Measurements from ENCODE around the gene C17orf50. TPM values are rescaled to one million over a fixed set of nuclear protein-coding genes. Genes with fewer than 3 reads are reported as not detected.

Gene C17orf50
- polyA plus RNA-seq, 2 of the 4 experiments (the other 2 are of a cell fraction): 0.19 to 0.22 TPM

- ATAC-seq (no peak), DNase-seq (ENCODE audit: low read depth in 1 of 2, low spot score in 1 of 2) (no peak), FAIRE-seq (no peak)
- Histone ChIP-seq H3K4me3 (peak overlapping the region; percentile 65), H3K27ac (peak overlapping the region; percentile 82 to 87), H3K4me1 (no peaks in the 10 kb centered on the region), H3K9me3 (no peaks in the 10 kb centered on the region), H3K4me2 (peak overlapping the region; percentile 81)
- POLR2A ChIA-PET: interaction anchor here (0.5 to 5.8 kb wide), 12 partner anchors 14 to 195 kb away, joined by 3 to 156 read pairs (median 6); partner anchors contain the start of genes MMP28 and TAF15
- WGBS (ENCODE audit: missing lambda C conversion rate): 31% methylated on average over 17 of the region's 17 CpGs
- CTCF ChIA-PET: interaction anchor here (0.5 to 43.9 kb wide), 73 partner anchors 8 to 1136 kb away, joined by 3 to 2039 read pairs (median 5); partner anchors contain the start of genes AP2B1, C17orf50, GAS2L2 and MMP28
- TF ChIP-seq ZC3H11A (IDR thresholded peaks at IDR 0.05) (peak; percentile 95), MAX (IDR thresholded peaks at IDR 0.05) (no peak), FOSL2 (IDR thresholded peaks at IDR 0.05) (no peak), FOSL2 (CRISPR knock-in tag; IDR thresholded peaks at IDR 0.05) (no peak)
Observed at GRCh38 chr17:35763767-35764122, 3.1 kb downstream of the C17orf50 start.

- H3K4me2 ChIP-seq: peak overlapping the region; percentile 81
- H3K27ac ChIP-seq: peak overlapping the region; percentile 82 to 87
- FAIRE-seq (no peak), ATAC-seq (peak; percentile 94 to 95), DNase-seq (ENCODE audit: low read depth in 1 of 2, low spot score in 1 of 2) (peak; percentile 96 to 98)
- 5% methylated on average over 64 of the region's 75 CpGs for WGBS (ENCODE audit: missing lambda C conversion rate)
- POLR2A ChIA-PET: interaction anchor here (0.5 to 5.8 kb wide), 11 partner anchors 14 to 195 kb away, joined by 3 to 156 read pairs (median 5); partner anchors contain the start of genes MMP28 and TAF15
- peak overlapping the region; percentile 65 for H3K4me3 ChIP-seq
- no peaks in the 10 kb centered on the region for H3K4me1 ChIP-seq
- no peaks in the 10 kb centered on the region for H3K9me3 ChIP-seq
- CTCF ChIA-PET: interaction anchor here (0.5 to 43.9 kb wide), 74 partner anchors 8 to 1136 kb away, joined by 3 to 2039 read pairs (median 5); partner anchors contain the start of genes AP2B1, C17orf50, GAS2L2 and MMP28
- TF ChIP-seq ATOH8 (CRISPR knock-in tag; IDR thresholded peaks at IDR 0.05; ENCODE audit: low read depth): peak; percentile 28; the same call in 1 of the 2 replicates
- TF ChIP-seq CBX8 (IDR thresholded peaks at IDR 0.05): no peak
- TF ChIP-seq HDAC2 (IDR thresholded peaks at IDR 0.05): no peak
- TF ChIP-seq RARB (CRISPR knock-in tag; IDR thresholded peaks at IDR 0.05): no peak
- 0 out of 2 replicates have a peak, but pooled peaks have one; percentile 12 for TF ChIP-seq PBX3 (IDR thresholded peaks at IDR 0.05)
- TF ChIP-seq NFE2L2 (conservative IDR thresholded peaks at IDR 0.05; ENCODE audit: low read length): no peak
- TF ChIP-seq ELK1 (IDR thresholded peaks at IDR 0.05; ENCODE audit: low read depth, low read length): no peak
- no peak for TF ChIP-seq CHD4 (IDR thresholded peaks at IDR 0.05; ENCODE audit: borderline replicate concordance)
- TF ChIP-seq ESRRA (IDR thresholded peaks at IDR 0.05; ENCODE audit: borderline replicate concordance, low read length): 0 out of 2 replicates have a peak, but pooled peaks have one; percentile 46
- 0 out of 2 replicates have a peak, but pooled peaks have one; percentile 22 for TF ChIP-seq GATA3 (IDR thresholded peaks at IDR 0.05; ENCODE audit: borderline replicate concordance)
- TF ChIP-seq HMGXB4 (CRISPR knock-in tag; IDR thresholded peaks at IDR 0.05; ENCODE audit: borderline replicate concordance): peak; percentile 90; the same call in 1 of the 2 replicates
- no peak; the same call in 1 of the 2 replicates for TF ChIP-seq TFCP2L1 (CRISPR knock-in tag; IDR thresholded peaks at IDR 0.05)
- peak; percentile 55; the same call in 1 of the 2 replicates for TF ChIP-seq MYC (IDR thresholded peaks at IDR 0.05; ENCODE audit: borderline replicate concordance, low read length)
- TF ChIP-seq FOXS1 (CRISPR knock-in tag; IDR thresholded peaks at IDR 0.05): no peak
- no peak for TF ChIP-seq MAFK (IDR thresholded peaks at IDR 0.05; ENCODE audit: partially characterized antibody)
- TF ChIP-seq HOXA7 (CRISPR knock-in tag; IDR thresholded peaks at IDR 0.05): no peak
- 0 out of 3 replicates have a peak, but pooled peaks have one; percentile 29 for TF ChIP-seq BCL3 (IDR thresholded peaks at IDR 0.05)
- TF ChIP-seq NPAS2 (CRISPR knock-in tag; IDR thresholded peaks at IDR 0.05; ENCODE audit: borderline replicate concordance): no peak
- TF ChIP-seq KDM1A (IDR thresholded peaks at IDR 0.05; ENCODE audit: low read depth): no peak
- TF ChIP-seq USF2 (IDR thresholded peaks at IDR 0.05): no peak
- peak; percentile 85 to 96 for TF ChIP-seq RAD21 (conservative IDR thresholded peaks at IDR 0.05 in 1 of 2, IDR thresholded peaks at IDR 0.05 in 1 of 2)
- no peak for TF ChIP-seq MAZ (IDR thresholded peaks at IDR 0.05; ENCODE audit: borderline replicate concordance, low read depth, low read length)
- no peak for TF ChIP-seq POLR2AphosphoS2 (conservative IDR thresholded peaks at IDR 0.05; ENCODE audit: low read length)
- TF ChIP-seq HOXB13 (CRISPR knock-in tag; IDR thresholded peaks at IDR 0.05; ENCODE audit: low read depth): peak; percentile 60; the same call in 1 of the 2 replicates
Observed at GRCh38 chr17:35764123-35764991, 3.7 kb downstream of the C17orf50 start.

Measured in A549 (cell line).